T-helper 2 cell treated with Interferon-gamma antibody and Interleukin-4, amounts not matched to agents 5 μg/mL and 100 μg/mL, for 36 hours (primary cell): ENCODE results near the gene QSER1.
A peak's percentile ranks its signal among the peaks of the same experiment; 100 is the strongest.
"Not testable (repeated sequence)": the region's sequence is repeated elsewhere in the genome, so short reads cannot be mapped to it uniquely, and the experiment has no call there.

ENCODE experiments used
- DNase-seq: peaks from one replicate; pipeline ENCODE4 v3.0.0; 2021; ENCODE audit warnings: low spot score
- H3K27ac Mint-ChIP-seq: one replicate; pipeline ENCODE4 v1.8.0; 2021; ENCODE audit warnings: mild to moderate bottlenecking, mixed read lengths
- H3K27me3 Mint-ChIP-seq: one replicate; pipeline ENCODE4 v1.8.0; 2021; ENCODE audit warnings: low read depth, mixed read lengths
- H3K36me3 Mint-ChIP-seq: one replicate; pipeline ENCODE4 v1.8.0; 2021; ENCODE audit warnings: low read depth, mixed read lengths
- H3K4me1 Mint-ChIP-seq: one replicate; pipeline ENCODE4 v1.8.0; 2021; ENCODE audit warnings: low read depth, mixed read lengths
- H3K4me3 Mint-ChIP-seq: one replicate; pipeline ENCODE4 v1.8.0; 2022; ENCODE audit warnings: mild to moderate bottlenecking, moderate library complexity, mixed read lengths
- H3K9me3 Mint-ChIP-seq: one replicate; pipeline ENCODE4 v1.8.0; 2021; ENCODE audit warnings: mixed read lengths

The QSER1 gene

DNA sequence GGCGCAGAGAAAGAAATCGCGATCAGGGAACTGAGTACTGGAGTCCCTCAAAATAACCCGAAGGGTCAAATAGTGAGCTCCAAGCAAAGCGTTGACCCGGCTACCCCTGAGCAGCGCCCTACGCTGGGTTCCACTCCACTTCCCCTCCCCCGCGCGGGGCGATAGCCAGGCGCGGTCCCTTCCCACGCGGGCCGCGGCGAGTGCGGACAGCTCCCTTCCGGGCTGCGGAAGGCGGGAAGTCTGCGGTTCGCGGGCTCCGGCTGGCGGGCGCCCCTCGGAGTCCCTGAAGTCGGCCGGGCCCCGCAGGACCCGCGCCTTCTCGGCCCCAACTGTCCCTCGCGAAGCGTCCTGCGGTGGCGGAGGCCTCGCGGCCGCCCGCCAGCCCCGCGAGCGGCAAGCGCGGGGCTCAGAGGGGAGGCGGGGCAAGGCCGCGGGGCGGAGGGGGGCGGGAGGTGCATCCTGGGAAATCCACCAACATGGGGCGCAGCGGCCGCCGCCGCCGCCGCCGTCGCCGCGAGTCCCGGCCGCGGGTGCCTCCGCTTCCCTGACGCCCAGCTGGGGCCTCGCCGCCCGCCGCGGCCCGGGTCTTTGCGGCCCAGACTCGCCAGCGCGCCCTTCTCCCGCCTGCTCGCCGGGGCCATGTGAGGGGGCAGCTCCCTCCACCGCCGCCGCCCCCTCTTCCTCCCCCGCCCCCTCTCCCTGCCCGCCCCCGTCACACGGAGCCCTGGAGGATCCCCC is at the start of gene QSER1:
QSER1 (plus strand) TSS at position 457 of the 738 bp plus-strand sequence. CDS start 315 bp downstream, outside the sequence.
- Mint-ChIP-seq H3K27ac (peak within 1 kb of the TSS; percentile 92), H3K27me3 (peaks cover 22% of the 10 kb centered on the region), H3K9me3 (no peaks in the 10 kb centered on the region), H3K36me3 (no peaks in the 10 kb centered on the region), H3K4me1 (peaks cover 22% of the 10 kb centered on the region), H3K4me3 (peak within 1 kb of the TSS; percentile 96)
- DNase-seq = peak; percentile 63

DNA sequence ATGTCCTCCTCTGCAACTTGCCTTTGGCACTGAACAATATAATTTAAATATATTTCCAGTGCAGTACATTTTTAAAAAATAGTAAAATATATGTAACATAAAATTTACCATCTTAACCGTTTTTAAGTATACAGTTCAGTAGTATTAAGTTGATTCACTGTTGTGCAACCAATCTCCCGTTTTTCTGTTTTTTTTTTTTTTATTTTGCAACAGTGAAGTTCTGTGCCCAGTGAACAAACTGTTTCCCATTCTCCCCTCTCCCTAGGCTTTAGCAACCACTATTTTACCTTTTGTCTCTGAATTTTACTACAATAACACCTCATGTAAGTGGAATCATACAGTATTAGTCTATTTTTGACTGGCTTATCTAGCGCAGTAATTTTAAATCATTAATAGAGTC is 49.1 kb upstream of the QSER1 start:
- H3K27ac Mint-ChIP-seq = no peak overlapping the region
- H3K4me3 Mint-ChIP-seq = no peak overlapping the region
- no peaks in the 10 kb centered on the region for H3K27me3 Mint-ChIP-seq
- DNase-seq = no peak
- H3K36me3 Mint-ChIP-seq = no peaks in the 10 kb centered on the region
- no peaks in the 10 kb centered on the region for H3K4me1 Mint-ChIP-seq
- no peaks in the 10 kb centered on the region for H3K9me3 Mint-ChIP-seq

DNA sequence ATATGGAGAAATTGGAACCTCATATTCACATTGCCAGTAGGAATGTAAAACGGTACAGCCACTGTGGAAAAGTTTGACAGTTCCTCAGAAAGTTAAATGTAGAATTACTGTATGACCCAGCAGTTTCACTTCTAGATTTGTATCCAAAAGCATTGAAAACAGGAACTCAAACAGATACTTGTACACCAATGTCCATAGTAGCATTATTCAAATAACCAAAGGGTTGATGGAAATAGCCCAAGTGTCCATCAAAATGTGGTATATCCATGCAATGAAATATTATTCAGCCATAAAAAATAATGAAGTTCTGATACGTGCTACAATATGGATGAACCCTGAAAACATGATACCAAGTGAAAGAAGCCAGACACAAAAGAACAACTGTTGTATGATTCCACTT is 45.1 kb upstream of the QSER1 start:
- H3K36me3 Mint-ChIP-seq = no peaks in the 10 kb centered on the region
- no peaks in the 10 kb centered on the region for H3K9me3 Mint-ChIP-seq
- peaks cover 4% of the 10 kb centered on the region for H3K4me1 Mint-ChIP-seq
- no peak for DNase-seq
- no peak overlapping the region for H3K4me3 Mint-ChIP-seq
- H3K27me3 Mint-ChIP-seq = no peaks in the 10 kb centered on the region
- no peak overlapping the region for H3K27ac Mint-ChIP-seq

DNA sequence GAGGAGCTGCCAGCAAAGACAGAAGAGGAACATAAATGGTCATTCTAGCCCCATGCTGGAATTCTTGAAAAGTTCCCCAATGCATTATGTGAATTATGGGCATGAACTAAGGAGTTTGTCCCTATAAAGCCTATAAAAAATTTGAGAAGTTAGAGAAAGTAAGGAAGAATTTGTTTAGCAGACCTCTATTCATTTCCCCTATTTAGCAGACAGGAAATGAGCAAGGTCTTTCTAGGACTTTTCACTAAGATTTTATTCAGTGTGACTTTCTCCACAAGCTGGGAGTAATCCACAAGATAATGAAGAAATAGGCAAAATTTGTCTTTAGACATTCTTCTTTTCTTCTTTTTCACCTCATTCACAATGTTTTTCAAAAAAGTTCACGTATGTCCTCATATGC is 42.9 kb upstream of the QSER1 start:
- Mint-ChIP-seq H3K4me1 (peaks cover 4% of the 10 kb centered on the region), H3K9me3 (no peaks in the 10 kb centered on the region), H3K27me3 (no peaks in the 10 kb centered on the region), H3K36me3 (no peaks in the 10 kb centered on the region), H3K27ac (no peak overlapping the region), H3K4me3 (no peak overlapping the region)
- no peak for DNase-seq

DNA sequence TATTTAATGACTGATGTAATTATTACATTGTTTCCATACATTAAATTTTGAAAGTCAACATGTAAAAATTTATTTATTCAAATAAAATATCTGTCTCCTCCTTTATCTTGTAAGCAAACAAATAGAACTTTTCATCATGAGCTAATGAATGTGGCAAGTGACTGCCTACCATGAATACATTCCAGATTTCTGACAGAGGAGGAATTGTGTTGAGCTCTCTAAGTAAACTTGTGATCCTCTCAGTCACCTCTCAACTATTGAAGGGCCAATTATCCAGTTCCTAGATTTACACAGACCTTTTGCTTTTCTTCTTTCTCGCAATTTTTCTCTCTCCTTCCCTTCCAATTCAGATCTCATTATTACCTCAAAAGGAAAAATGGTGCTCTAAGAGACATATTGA is 41.4 kb upstream of the QSER1 start:
- no peak for DNase-seq
- Mint-ChIP-seq H3K36me3 (no peaks in the 10 kb centered on the region), H3K27me3 (peaks cover 3% of the 10 kb centered on the region), H3K4me1 (peaks cover 4% of the 10 kb centered on the region), H3K9me3 (no peaks in the 10 kb centered on the region), H3K4me3 (no peak overlapping the region), H3K27ac (no peak overlapping the region)

DNA sequence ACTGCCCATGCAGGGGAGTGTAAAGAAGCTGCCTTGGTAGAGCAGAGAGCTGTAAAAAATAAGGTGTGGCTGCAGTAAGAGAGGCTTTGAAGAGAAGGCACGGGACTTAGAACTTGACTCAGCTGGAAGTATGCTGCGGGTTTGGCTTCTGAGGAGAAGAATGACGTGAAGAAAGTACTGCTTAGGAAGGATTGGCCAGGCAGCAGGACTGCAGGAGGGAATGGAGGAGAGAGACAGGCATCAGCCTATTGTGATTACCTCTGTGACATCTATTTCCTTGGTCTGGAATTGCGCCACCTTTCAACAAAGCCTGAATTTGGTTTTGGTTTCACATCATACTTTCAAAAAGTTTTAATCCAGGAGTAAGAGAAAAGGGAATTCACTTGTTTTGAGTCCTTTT is 40.4 kb upstream of the QSER1 start:
- Mint-ChIP-seq H3K27ac (no peak overlapping the region), H3K27me3 (peaks cover 6% of the 10 kb centered on the region), H3K36me3 (no peaks in the 10 kb centered on the region), H3K4me3 (no peak overlapping the region), H3K9me3 (no peaks in the 10 kb centered on the region), H3K4me1 (peaks cover 4% of the 10 kb centered on the region)
- no peak for DNase-seq

DNA sequence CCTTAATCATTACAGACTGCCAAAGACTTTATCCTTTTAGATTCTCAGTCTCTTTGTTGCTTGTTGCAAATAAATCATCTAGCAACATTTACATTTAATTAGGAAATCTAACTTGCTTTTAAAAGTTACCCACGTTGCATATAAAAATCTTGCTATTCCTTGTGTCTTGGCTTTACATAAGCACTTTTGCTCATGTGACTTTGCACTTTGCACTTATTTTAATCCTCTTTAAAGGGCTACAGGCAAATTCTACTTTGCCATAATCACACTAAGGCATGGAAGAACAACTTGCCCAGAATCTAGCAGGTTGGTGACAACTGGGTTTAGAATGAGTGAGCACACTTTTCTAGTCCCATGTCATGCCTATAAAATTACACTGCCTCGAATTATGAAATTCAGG is 37.0 kb upstream of the QSER1 start:
- Mint-ChIP-seq H3K9me3 (no peaks in the 10 kb centered on the region), H3K27me3 (peaks cover 14% of the 10 kb centered on the region), H3K36me3 (no peaks in the 10 kb centered on the region), H3K4me1 (peaks cover 1% of the 10 kb centered on the region), H3K4me3 (no peak overlapping the region), H3K27ac (no peak overlapping the region)
- DNase-seq = no peak

DNA sequence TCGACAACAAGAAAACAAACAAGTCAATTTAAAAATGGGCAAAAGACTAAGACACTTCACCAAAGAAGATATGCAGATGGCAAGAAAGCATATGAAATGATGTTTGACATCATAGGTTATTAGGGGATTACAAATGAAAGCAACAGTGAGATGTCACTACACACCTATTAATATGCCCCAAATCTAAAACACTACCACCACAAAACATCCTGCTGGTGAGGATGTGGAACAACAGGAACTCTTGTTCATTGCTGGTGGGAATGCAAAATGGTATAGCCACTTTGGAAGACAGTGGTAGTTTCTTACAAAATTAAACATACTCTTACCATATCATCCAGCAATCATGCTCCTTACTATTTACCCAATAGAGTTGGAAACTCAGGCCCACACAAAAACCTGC is 33.9 kb upstream of the QSER1 start:
- Mint-ChIP-seq H3K36me3 (no peaks in the 10 kb centered on the region), H3K4me1 (no peaks in the 10 kb centered on the region), H3K27ac (no peak overlapping the region), H3K9me3 (no peaks in the 10 kb centered on the region), H3K27me3 (peaks cover 28% of the 10 kb centered on the region), H3K4me3 (no peak overlapping the region)
- DNase-seq = no peak

DNA sequence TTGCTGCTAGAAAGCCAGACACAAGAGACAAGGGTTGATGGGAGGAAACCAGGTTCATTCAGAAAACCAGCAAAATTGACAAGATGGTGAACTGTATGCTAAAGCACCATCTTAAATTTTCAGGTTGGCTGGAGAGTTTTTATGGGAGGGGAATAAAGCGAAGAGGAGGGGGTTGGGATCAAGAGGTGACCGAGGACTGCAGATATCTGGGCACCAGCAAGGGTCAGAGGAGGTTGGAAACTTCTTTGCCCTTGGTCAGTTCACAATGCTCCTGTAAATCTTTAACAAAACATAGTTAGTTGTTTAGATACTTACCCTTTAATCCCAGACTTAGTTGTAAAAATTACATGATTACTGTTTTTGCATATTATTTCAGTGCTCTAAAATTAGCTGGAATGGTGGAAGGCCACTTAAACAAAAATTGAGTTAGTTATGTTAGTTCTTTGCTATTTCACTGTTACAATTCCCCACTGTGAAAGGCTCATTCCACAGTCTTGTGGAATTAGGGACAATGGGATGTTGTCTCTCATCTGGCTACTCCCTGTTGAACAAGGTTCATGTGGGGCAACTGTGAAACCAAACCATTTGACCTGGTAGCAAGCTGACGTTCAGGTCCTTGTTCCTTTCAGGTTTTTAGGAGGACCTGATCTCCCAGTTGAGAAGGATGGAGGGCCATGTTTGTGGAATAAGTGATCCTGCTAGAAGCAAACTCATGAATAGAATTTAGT is 30.6 kb upstream of the QSER1 start:
- no peaks in the 10 kb centered on the region for H3K36me3 Mint-ChIP-seq
- H3K27me3 Mint-ChIP-seq = peaks cover 33% of the 10 kb centered on the region
- H3K27ac Mint-ChIP-seq = no peak overlapping the region
- no peaks in the 10 kb centered on the region for H3K9me3 Mint-ChIP-seq
- no peak overlapping the region for H3K4me3 Mint-ChIP-seq
- H3K4me1 Mint-ChIP-seq = no peaks in the 10 kb centered on the region
- no peak for DNase-seq

DNA sequence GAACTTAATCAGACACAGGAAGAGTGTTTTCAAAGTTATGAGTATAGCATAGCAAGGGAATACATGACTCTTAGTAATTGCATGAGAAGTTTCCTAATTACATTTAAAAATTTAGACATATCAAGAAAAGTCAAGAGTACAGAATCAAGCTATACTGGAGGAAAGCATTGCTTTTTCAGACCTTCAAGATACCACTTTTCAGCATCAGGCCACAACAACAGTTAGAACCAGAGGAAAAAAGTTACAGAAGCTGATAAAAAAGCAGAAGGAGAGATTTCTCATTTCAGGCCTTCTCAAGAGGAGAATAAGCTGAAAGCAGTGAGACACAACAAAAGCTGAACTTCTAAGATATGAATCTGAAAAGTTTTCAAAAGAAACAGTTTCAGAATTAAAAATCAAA is 28.1 kb upstream of the QSER1 start:
- Mint-ChIP-seq H3K27me3 (peaks cover 27% of the 10 kb centered on the region), H3K27ac (no peak overlapping the region), H3K4me3 (no peak overlapping the region), H3K4me1 (no peaks in the 10 kb centered on the region), H3K9me3 (no peaks in the 10 kb centered on the region), H3K36me3 (no peaks in the 10 kb centered on the region)
- no peak for DNase-seq

DNA sequence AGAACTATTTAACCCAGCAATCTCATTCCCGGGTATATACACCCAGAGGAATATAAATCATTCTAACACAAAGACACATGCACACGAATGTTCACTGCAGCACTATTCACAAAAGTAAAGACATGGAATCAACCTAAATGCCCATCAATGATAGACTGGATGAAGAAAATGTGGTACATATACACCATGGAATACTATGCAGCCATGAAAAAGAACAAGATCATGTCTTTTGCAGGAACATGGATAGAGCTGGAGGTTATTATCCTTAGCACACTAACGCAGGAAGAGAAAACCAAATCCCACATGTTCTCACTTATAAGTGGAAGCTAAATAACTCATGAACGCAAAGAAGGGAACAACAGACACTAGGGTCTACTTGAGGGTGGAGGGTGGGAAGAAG is 23.9 kb upstream of the QSER1 start:
- DNase-seq, H3K27ac Mint-ChIP-seq, H3K36me3 Mint-ChIP-seq, H3K4me1 Mint-ChIP-seq, H3K4me3 Mint-ChIP-seq, H3K9me3 Mint-ChIP-seq: not testable (repeated sequence)
- peaks cover 22% of the 10 kb centered on the region for H3K27me3 Mint-ChIP-seq

DNA sequence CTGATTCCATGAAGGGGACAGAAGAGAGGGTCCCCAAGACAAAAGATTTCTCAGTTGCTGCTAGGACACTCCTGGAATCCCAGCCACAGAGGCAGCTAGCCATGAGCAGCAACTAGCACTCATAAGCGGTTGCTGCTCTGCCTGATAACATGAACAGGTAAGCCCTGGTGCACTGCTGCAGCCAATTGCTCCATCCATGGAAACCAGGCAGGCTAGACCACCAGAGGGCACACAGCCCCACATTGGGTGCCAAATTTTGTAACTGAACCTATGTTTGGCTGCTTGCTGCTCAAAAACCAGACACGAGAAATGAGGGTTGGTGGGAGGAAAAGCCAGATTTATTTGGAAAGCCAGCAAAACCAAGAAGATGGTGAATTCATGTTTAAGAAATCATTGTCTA is 21.9 kb upstream of the QSER1 start:
- H3K9me3 Mint-ChIP-seq = no peaks in the 10 kb centered on the region
- H3K36me3 Mint-ChIP-seq = no peaks in the 10 kb centered on the region
- H3K27ac Mint-ChIP-seq = no peak overlapping the region
- peaks cover 29% of the 10 kb centered on the region for H3K27me3 Mint-ChIP-seq
- no peak for DNase-seq
- H3K4me3 Mint-ChIP-seq = no peak overlapping the region
- no peaks in the 10 kb centered on the region for H3K4me1 Mint-ChIP-seq

DNA sequence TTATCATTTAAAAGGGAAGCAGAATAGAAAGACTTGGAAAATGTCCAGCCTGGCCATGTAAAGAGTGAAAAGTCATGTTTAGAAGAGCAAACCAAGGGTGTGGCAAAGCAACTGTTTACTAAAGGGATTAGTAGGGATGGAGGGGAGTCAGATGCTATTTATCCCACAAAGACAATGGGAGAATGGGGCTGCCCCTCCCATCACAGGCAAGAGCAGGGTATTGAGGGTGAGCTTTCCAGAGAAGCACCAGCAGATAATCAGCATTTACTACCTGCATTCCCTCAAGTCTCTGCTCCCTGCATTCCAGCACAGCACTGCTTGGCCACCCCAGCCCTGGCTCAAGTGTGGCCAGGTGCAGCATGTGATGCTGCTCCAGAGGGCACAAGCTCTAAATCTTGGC is 18.5 kb upstream of the QSER1 start:
- Mint-ChIP-seq H3K4me1 (no peaks in the 10 kb centered on the region), H3K27me3 (peaks cover 26% of the 10 kb centered on the region), H3K27ac (no peak overlapping the region), H3K9me3 (no peaks in the 10 kb centered on the region), H3K36me3 (no peaks in the 10 kb centered on the region), H3K4me3 (no peak overlapping the region)
- no peak for DNase-seq

DNA sequence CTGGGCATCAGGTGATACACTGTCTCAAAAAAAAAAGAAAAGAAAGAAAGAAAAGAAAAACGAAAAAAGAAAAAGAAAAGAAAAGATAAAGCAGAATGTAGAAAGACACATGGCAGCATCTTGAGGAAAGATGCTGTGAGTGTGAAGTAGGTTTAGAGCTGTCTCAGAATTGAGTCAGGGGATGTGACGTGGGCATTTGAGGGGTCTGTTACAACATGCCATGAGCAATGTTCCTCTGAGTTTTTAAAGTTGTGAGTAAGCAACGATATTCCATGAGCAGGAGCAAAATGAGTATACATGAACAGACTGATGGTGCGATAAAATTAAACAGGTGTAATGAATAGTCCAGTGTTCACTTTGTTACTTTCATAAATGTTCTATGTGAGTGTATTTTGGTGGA is 11.3 kb upstream of the QSER1 start:
- Mint-ChIP-seq H3K9me3 (no peaks in the 10 kb centered on the region), H3K4me3 (no peak overlapping the region), H3K36me3 (no peaks in the 10 kb centered on the region), H3K27me3 (peaks cover 19% of the 10 kb centered on the region), H3K4me1 (no peaks in the 10 kb centered on the region), H3K27ac (no peak overlapping the region)
- DNase-seq = no peak

DNA sequence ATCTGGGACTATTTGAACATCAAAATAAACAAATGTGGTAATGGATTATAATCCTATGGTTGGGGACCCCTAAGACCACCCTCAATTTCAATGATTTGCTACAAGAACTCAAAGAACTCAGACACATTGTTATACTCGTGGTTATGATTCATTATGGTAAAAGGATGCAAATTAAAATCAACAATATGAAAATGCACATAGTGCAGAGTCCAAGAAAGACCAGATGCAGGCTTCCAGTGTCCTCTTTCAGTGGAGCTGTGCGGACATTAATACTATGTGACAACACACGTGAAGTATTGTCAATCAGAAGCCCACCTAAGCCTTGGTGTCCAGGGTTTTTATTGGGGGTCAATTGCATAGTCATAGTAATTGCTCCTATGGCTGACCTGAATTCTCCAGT is 9.2 kb upstream of the QSER1 start:
- no peak overlapping the region for H3K4me3 Mint-ChIP-seq
- H3K27ac Mint-ChIP-seq = no peak overlapping the region
- no peaks in the 10 kb centered on the region for H3K36me3 Mint-ChIP-seq
- H3K27me3 Mint-ChIP-seq = peaks cover 17% of the 10 kb centered on the region
- H3K9me3 Mint-ChIP-seq = no peaks in the 10 kb centered on the region
- no peaks in the 10 kb centered on the region for H3K4me1 Mint-ChIP-seq
- DNase-seq = no peak
